Stimulated activated naive CD8-positive, alpha-beta T cell treated with anti-CD3 and anti-CD28 coated beads, Interleukin-15, amount 100 ng/mL, for 72 hours (primary cell): Measurements from ENCODE around the gene ATP2B2.

Source experiments
- ATAC-seq: fragments of 150-1000 bp; cut with Tn5 transposase; 2 replicates; pipeline ENCODE4 v1.10.0; 2021; ENCODE audit warnings: mild to moderate bottlenecking, moderate library complexity
- DNase-seq, 2 donors: peaks; one replicate each; pipeline ENCODE4 v3.0.0; 2021 to 2022
- H3K27ac Mint-ChIP-seq, 2 donors: one replicate each; pipeline ENCODE4 v1.8.0; 2022; ENCODE audit warnings: mild to moderate bottlenecking in 2 of 2, mixed read lengths in 2 of 2, moderate library complexity in 2 of 2
- H3K27me3 Mint-ChIP-seq: one replicate; pipeline ENCODE4 v1.8.0; 2022; ENCODE audit warnings: mixed read lengths
- H3K4me1 Mint-ChIP-seq: one replicate; pipeline ENCODE4 v1.8.0; 2022; ENCODE audit warnings: mild to moderate bottlenecking, mixed read lengths
- H3K4me3 Mint-ChIP-seq, 2 donors: one replicate each; pipeline ENCODE4 v1.8.0; 2022; ENCODE audit warnings: mild to moderate bottlenecking in 2 of 2, mixed read lengths in 2 of 2, moderate library complexity in 1 of 2
- H3K9me3 Mint-ChIP-seq, 2 donors: one replicate each; pipeline ENCODE4 v1.8.0; 2022; ENCODE audit warnings: mixed read lengths in 2 of 2

Gene ATP2B2

DNA sequence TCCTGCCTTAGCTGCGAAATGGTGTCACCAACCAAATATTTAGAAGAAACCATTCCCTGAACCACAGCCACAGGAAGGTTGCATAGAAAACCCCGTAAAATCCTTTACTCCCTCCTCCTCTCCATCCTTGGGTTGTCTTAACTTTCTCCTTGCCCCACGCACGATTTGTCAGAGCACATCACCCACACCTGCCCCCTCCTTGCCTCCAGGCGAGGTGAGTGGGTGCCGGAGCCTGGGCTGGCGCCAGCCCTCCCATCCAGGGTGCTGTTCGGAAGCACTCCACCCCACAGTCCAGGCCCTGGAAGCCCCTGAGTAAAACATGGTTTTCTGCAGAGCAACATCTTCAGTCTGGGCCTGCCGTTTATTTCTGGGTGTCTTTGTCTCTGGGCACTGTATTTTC, 216.3 kb downstream of the ATP2B2 start:
- peak overlapping the region in 1 of 2 donors; percentile 36 for H3K27ac Mint-ChIP-seq
- no peak for ATAC-seq

DNA sequence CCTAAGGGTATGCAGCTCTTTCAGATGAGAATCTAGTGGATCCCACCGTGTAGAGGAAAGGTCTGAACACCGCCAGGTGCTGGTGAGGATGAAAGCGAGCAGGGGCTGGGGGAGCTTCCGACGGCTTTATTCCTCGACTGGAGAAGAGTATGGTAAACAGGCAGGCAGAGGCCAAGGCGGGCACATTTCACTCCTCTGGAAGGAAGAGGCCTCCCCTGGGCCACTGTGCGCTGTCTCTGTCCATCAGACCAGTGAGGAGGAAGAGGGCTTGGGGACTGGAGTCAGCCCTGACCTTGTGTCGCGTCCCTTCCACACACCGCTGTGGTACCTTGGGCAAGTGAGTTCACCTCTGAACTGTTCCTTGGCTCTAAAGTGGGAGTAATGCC, 216.8 kb downstream of the ATP2B2 start:
- Mint-ChIP-seq H3K27ac (no peak overlapping the region), H3K4me3 (no peak overlapping the region), H3K9me3 (no peaks in the 10 kb centered on the region), H3K4me1 (peaks cover 55% of the 10 kb centered on the region), H3K27me3 (no peaks in the 10 kb centered on the region)
- DNase-seq (no peak), ATAC-seq (no peak)

More for the DNA sequence above, 216.3 kb downstream of the ATP2B2 start:
- no peak overlapping the region for H3K4me3 Mint-ChIP-seq
- no peak for DNase-seq
- no peaks in the 10 kb centered on the region for H3K9me3 Mint-ChIP-seq
- no peaks in the 10 kb centered on the region for H3K27me3 Mint-ChIP-seq
- H3K4me1 Mint-ChIP-seq: peaks cover 50% of the 10 kb centered on the region

DNA sequence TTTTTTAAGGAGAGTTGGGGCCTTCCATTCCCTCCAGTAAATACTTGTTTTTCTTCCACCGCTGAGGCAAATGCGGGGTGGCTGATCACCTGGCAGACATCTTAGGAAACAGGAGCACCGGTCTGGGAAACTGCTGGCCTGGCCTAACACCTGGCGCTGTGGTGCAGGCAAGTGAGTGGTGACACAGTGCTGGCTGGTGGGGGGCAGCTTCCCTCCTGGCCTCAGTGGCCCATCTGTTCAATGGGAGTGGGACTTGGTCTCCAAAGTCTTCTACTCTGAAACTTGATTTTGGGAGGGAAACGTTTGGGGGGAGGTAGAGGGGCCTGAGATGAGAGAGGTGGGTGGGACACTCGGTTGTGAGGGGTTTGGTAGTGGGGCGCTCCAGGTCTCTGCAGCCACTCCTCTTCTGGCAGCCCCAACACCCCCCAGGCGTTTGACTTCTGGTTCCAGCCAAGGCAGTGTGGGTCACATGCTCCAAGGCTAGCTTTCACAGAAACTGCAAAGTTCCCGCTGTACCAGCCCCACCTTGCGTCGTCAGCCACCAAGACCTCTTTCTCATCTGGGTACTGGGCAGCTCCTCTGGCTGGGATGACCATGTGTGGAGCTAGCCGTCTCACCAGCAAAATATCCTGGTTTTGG, 217.3 kb downstream of the ATP2B2 start:
- H3K4me3 Mint-ChIP-seq: no peak overlapping the region
- no peaks in the 10 kb centered on the region for H3K9me3 Mint-ChIP-seq
- H3K27me3 Mint-ChIP-seq: no peaks in the 10 kb centered on the region
- DNase-seq (no peak), ATAC-seq (no peak)
- no peak overlapping the region for H3K27ac Mint-ChIP-seq
- peaks cover 58% of the 10 kb centered on the region for H3K4me1 Mint-ChIP-seq

DNA sequence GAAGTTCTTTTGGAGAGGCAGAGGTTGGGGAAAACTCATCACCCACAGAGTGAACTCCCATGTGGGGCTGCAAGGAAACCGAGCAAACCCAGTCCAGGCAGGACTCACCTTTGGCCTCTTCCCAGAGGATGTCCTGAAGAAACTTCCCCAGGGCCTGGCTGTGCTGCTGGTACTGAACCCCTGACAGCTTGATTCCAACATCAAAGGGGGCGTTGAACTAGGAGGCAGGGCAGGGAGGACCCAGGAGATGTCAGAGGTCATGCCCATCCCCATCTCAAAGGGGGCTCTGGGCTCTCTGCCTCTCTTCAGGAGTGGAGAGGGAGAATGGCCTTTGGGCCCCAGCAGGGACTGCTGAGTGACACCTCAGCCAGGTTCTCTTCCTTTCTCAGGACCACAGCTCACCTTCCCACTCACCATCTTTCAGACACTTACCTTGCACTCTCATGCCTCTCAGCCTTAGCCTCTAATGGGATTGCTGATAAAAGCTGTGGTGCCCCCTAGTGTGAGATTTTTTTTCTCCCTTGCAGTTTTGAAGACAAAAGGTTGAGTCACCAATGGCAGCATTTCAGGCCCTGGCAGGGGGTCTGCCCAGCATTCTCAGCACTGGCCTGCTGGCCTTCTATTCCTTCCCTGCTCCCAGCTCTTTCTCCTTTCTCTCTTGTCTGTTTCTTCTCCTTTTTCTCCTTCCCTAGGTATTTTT, 218.6 kb downstream of the ATP2B2 start:
- Mint-ChIP-seq H3K4me3 (no peak overlapping the region), H3K27ac (peak overlapping the region in 1 of 2 donors; percentile 29), H3K4me1 (peaks cover 50% of the 10 kb centered on the region), H3K9me3 (no peaks in the 10 kb centered on the region), H3K27me3 (no peaks in the 10 kb centered on the region)
- peak; percentile 44 for ATAC-seq
- peak in 1 of 2 donors; percentile 63 for DNase-seq

DNA sequence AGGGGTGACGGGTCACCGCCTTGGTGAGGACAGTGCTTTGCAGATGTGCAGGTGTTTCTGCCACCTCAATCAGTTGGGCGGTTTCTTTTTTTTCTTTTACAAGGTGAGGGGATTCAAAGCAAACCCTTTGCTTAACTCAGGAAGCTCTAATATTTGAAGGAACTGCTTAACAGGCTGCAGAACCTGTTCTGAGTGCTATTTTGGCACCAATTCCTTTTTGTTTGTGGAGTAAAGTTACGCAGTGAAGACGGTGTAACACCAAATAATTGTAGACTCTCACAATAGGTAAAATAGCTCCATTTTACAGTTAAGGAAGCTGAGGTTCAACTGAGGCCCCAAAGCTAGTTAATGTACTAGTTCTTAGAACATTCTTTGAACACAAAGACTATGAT, 219.3 kb downstream of the ATP2B2 start:
- no peak overlapping the region for H3K27ac Mint-ChIP-seq
- no peak overlapping the region for H3K4me3 Mint-ChIP-seq
- H3K9me3 Mint-ChIP-seq: no peaks in the 10 kb centered on the region
- no peak for DNase-seq
- no peaks in the 10 kb centered on the region for H3K27me3 Mint-ChIP-seq
- peaks cover 47% of the 10 kb centered on the region for H3K4me1 Mint-ChIP-seq
- no peak for ATAC-seq

DNA sequence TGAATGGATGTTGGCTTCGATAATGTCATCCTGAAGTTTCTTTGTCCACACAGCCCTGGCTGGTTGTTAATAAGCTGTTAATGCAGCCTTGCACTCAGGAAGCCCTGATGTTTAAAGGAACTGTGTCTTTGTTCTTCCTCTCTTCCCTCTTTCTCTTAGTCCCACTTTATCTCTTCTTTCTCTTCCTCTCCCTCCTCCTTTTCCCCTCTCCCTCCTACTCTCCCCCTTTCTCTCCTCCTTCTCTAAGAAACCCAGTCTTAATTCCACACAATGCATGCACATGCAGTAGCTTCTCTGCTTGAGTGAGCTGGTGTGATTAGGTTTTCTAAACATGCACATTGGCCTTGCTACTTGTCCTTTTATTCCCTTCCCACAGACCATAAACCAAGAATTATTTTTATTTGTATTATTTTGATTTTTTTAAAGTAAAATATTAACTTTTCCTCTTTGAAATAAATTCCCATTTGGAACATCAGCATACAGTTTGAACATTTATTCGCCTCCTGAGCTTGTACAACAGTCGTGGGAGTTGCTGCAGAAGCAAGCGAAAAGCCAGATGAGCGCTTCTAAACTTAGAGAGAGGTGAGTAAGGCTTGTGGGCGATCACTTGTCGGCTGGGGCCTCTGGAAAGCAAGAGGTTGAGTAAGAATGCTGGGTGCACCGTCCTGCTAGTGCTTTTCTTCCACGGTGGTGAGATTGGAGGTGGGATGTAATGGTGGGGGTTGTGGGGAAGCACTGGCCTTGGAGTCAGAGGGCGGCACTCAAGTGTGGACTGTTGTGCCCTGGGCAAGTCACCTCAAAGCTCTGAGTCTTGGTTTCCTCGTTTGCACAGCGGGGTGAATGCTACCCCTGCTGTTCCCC, 219.9 kb downstream of the ATP2B2 start:
- Mint-ChIP-seq H3K9me3 (no peaks in the 10 kb centered on the region), H3K27ac (peak overlapping the region in 1 of 2 donors; percentile 52), H3K4me1 (peaks cover 53% of the 10 kb centered on the region), H3K4me3 (no peak overlapping the region), H3K27me3 (no peaks in the 10 kb centered on the region)
- ATAC-seq (no peak), DNase-seq (no peak)

DNA sequence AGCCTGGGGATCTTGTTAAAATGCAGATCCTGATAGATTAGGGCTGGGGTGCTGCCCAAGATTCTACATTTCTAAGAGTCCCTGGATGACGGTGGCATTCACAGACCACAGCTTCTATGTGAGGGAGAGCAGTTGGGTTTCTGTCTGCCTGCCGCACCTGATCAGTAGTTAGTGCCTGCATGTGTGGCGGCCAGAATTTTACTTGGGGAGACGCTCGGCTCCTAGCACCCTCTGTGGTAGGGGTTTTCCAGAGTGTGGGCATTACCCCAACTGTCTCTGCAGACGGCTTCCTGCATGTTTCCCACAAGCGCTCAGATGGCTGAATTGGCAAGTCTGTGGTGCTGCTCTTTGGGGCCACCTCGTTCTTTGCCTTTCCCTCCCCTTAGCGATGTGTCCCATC, 220.9 kb downstream of the ATP2B2 start:
- no peaks in the 10 kb centered on the region for H3K9me3 Mint-ChIP-seq
- no peaks in the 10 kb centered on the region for H3K27me3 Mint-ChIP-seq
- peak overlapping the region; percentile 48 to 58 for H3K27ac Mint-ChIP-seq
- H3K4me1 Mint-ChIP-seq: peaks cover 63% of the 10 kb centered on the region
- peak overlapping the region; percentile 24 to 27 for H3K4me3 Mint-ChIP-seq
- DNase-seq (peak; percentile 19 to 51), ATAC-seq (peak; percentile 84)

DNA sequence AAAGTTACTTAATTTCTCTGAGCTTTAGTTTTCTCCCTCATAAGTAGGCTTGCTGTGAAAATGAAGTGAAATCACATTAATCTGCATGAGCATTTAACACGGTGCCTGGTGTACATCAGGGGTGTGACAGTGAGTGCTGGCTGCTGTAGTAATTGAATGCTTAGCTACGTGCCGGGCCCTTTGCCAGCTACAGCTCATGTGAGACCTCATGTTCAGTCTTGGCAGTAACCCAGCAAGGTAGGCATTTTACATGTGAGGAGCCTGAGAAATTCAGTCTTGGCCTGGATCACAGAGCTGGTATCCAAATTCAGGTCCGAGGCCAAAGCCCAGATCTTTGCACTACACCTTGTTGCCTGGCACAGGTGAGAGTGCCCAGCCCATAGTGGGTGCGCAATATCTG, 221.7 kb downstream of the ATP2B2 start:
- Mint-ChIP-seq H3K27me3 (no peaks in the 10 kb centered on the region), H3K9me3 (no peaks in the 10 kb centered on the region), H3K4me1 (peaks cover 72% of the 10 kb centered on the region), H3K4me3 (no peak overlapping the region), H3K27ac (peak overlapping the region; percentile 58 to 59)
- DNase-seq (no peak), ATAC-seq (no peak)

DNA sequence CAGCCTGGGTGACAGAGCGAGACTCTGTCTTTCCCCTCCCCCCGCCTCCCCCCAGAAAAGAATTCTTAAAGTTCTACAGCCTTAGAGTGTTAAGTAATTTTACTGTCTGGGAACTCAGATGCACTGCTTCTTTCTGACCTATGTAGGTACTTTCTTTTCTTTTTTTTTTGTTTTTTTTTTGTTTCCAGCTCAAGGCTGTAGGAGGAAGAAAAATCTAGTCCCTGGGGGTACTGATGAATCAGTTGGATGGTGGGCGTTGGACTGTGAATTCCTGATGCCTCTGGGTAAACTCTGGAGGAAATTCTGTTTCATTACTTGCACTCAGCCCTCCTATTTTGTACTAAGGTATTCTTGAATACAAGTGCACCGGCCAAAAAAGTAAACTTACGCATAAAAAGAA, 223.4 kb downstream of the ATP2B2 start:
- DNase-seq: no peak
- no peak for ATAC-seq
- no peak overlapping the region for H3K27ac Mint-ChIP-seq
- H3K27me3 Mint-ChIP-seq: no peaks in the 10 kb centered on the region
- no peak overlapping the region for H3K4me3 Mint-ChIP-seq
- no peaks in the 10 kb centered on the region for H3K9me3 Mint-ChIP-seq
- peaks cover 79% of the 10 kb centered on the region for H3K4me1 Mint-ChIP-seq

DNA sequence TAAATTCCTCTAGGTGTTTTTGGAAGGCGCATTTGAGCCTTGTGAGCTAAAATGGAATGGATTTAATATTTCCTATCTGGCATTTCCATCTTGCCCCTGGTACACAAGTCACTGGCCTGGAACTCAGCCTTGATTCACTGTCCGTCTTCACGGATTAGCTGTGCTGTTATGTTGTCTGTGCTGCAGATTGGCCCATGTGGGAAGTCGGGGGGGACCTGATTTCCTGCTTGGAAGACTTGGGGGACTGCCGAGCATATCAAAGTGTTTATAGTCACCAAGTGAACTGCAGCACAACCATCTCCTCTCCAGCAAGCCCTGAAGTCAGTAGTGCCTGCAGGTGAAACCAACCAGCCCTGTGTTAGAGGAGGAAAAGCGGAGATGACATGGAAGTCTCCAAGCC, 224.8 kb downstream of the ATP2B2 start:
- Mint-ChIP-seq H3K9me3 (no peaks in the 10 kb centered on the region), H3K4me3 (no peak overlapping the region), H3K27ac (peak overlapping the region in 1 of 2 donors; percentile 5), H3K27me3 (no peaks in the 10 kb centered on the region), H3K4me1 (peaks cover 79% of the 10 kb centered on the region)
- no peak for ATAC-seq
- DNase-seq: no peak

DNA sequence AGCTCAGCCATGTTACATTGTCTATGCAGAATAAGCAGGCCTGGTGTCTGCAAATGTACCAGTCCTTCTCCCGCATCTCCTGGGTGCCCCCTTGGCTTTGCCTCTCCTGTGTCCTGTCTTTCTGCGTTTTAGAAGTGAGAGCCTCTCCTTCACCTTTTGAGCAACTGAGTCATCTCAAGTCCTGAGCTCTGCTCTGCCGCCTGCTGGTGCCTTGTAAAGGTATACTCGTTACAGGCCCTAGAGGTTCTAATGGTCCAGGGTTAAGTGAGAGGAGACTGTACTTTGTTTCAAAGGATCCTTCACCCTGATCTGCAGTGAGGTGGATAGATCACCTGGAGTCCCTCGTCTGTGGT, 225.2 kb downstream of the ATP2B2 start:
- Mint-ChIP-seq H3K9me3 (no peaks in the 10 kb centered on the region), H3K27me3 (no peaks in the 10 kb centered on the region), H3K4me1 (peaks cover 79% of the 10 kb centered on the region), H3K4me3 (no peak overlapping the region), H3K27ac (peak overlapping the region in 1 of 2 donors; percentile 36)
- DNase-seq (no peak), ATAC-seq (no peak)

DNA sequence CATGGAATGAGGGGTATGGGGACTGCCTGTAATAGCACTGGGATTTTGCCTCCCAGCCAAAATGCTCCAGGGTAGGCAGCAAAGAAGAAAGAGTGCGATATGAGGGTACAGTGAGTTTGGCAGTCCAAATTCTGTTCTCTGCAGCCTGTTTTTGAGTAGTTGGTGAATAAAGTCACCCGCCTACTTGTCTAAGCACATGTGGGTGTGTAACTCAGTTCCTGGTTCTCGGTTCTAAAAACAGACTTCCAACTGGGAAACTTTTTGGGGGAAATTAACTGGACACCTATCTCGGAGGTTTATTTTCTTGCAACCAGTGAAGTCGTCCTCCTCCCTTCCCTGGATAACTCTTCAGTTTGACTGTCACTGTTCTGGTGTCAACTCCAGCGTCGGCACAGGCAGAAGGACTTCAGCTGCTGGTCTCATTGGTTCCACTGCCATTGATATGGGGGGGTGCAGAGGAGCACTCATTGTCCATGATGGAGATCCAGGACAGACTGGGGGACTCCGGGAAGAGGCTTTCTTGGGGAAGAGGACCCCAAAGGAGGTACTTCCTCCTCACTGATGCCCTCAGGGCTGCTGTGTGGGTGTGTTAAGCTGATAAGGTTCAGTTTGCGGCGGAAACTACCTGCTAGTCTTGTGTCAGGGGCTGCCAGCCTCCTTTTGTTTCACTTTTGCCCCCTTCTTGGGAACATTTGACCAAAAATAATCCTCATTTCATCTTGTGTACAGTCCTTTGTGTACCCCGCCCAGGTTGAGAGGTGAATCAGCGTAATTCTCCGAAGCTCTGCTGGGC, 225.8 kb downstream of the ATP2B2 start:
- Mint-ChIP-seq H3K4me3 (no peak overlapping the region), H3K4me1 (peaks cover 75% of the 10 kb centered on the region), H3K27ac (peak overlapping the region in 1 of 2 donors; percentile 36), H3K9me3 (no peaks in the 10 kb centered on the region), H3K27me3 (no peaks in the 10 kb centered on the region)
- ATAC-seq: no peak
- DNase-seq: no peak

DNA sequence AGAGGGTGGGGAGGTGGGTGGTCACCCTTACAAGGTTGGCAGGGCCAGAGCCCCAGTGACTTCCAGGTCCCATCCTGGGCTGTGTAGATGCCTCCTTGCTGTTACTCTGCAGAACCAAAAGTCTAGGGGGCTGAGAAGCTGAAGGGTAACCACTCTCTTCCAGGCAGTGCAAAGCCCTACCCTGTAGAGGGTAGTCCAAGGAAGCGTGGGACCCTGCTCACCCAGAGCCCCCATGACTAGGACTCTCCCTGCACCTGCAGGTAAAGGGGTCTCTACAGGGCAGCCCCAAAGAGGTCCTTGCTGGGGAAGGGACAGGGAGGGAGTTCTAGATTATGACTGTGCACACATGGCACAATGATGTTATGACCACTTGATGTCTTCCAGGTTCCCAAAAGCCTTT, 226.9 kb downstream of the ATP2B2 start:
- Mint-ChIP-seq H3K27me3 (no peaks in the 10 kb centered on the region), H3K4me1 (peaks cover 73% of the 10 kb centered on the region), H3K9me3 (no peaks in the 10 kb centered on the region), H3K4me3 (no peak overlapping the region), H3K27ac (peak overlapping the region; percentile 59 to 72)
- DNase-seq (no peak), ATAC-seq (peak; percentile 31)

DNA sequence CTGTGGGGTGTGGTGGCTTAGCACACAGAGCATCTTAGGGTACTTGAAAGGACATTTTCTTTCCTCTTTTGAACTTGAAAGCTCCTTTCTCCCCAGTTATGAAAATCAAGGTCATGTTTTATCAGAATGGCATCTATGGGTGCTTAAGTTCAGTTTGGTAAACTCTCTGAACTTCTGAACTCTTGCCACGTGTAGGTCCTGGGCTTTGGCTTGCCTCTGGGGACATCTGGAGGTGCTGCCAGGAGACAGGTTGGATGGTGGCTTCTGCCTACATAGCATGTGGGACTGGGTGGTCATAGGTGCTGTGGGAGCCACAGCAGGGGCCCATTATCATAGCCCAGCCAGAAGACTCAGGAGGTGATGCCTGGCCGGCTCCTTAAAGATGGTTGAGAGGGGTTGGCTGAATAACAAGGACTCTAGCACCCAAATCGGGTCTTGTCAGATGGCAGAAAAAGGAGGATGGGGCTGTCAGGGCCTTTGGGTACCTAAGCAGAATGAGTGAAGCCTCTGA, 228.2 kb downstream of the ATP2B2 start:
- no peak for DNase-seq
- H3K4me1 Mint-ChIP-seq: peaks cover 80% of the 10 kb centered on the region
- H3K9me3 Mint-ChIP-seq: no peaks in the 10 kb centered on the region
- no peak overlapping the region for H3K4me3 Mint-ChIP-seq
- no peak for ATAC-seq
- H3K27me3 Mint-ChIP-seq: no peaks in the 10 kb centered on the region
- H3K27ac Mint-ChIP-seq: peak overlapping the region; percentile 54 to 92

DNA sequence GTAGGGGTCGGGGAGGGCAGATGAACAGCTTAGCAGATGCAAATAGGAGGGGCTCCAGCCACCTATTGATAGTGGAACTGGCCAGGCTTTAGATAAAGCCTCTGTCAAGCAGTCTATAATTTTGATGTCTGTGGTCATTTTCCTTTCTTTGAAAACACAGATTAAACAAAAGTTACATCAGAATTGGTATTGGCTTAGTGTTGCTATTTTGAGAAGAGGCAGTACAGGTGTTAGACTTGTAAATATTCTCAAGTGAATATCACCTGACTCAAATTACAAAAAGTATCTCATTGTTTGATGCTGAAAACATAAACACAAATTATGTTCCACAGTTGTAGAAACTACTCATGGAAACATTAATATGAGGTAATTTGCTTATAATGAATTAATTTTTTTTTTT, 230.8 kb downstream of the ATP2B2 start:
- H3K9me3 Mint-ChIP-seq: no peaks in the 10 kb centered on the region
- ATAC-seq: no peak
- DNase-seq: no peak
- peaks cover 69% of the 10 kb centered on the region for H3K4me1 Mint-ChIP-seq
- H3K27me3 Mint-ChIP-seq: no peaks in the 10 kb centered on the region
- H3K27ac Mint-ChIP-seq: peak overlapping the region in 1 of 2 donors; percentile 74
- peak overlapping the region in 1 of 2 donors; percentile 39 for H3K4me3 Mint-ChIP-seq
